Upper lobe of right lung (tissue), 1 donor: ENCODE measurements around the gene MAP2K5. TPM values are rescaled to one million over a fixed set of nuclear protein-coding genes. Genes with fewer than 3 reads are reported as not detected.

ENCODE experiments used
- ATAC-seq: fragments of 200-7000 bp; cut with Tn5 transposase; one replicate; pipeline ENCODE4 v1.9.1; 2020; ENCODE audit warnings: mild to moderate bottlenecking, moderate library complexity
- DNase-seq: peaks from one replicate; pipeline ENCODE4 v3.0.0-alpha.2; 2020
- H3K27ac ChIP-seq: fragments of 200-600 bp; one replicate; pipeline ENCODE4 v1.8.0; 2022
- H3K27me3 ChIP-seq: fragments of 200-600 bp; one replicate; pipeline ENCODE4 v1.8.0; 2022; ENCODE audit warnings: mild to moderate bottlenecking
- H3K36me3 ChIP-seq: fragments of 200-600 bp; one replicate; pipeline ENCODE4 v1.8.0; 2022
- H3K4me1 ChIP-seq: fragments of 200-600 bp; one replicate; pipeline ENCODE4 v1.8.0; 2022
- H3K4me3 ChIP-seq: fragments of 200-600 bp; one replicate; pipeline ENCODE4 v1.8.0; 2022; ENCODE audit warnings: mild to moderate bottlenecking
- H3K9me3 ChIP-seq: fragments of 200-600 bp; one replicate; pipeline ENCODE4 v1.8.0; 2022
- CTCF ChIP-seq: fragments of 200-600 bp; IDR thresholded peaks from one replicate; pipeline ENCODE4 v1.8.0; 2022; ENCODE audit warnings: antibody characterized with exemption
- intact Hi-C: fragments of 100-400 bp; cut with DNase I; formaldehyde crosslinking; loops from one replicate; pipeline ENCODE4 v1.11.0; 2022
- total RNA-seq: library from RNA; stranded (reverse); fragmentation: NEBNext Ultra II Directional; extraction: Animal tissue kit (Norgen Biotek cat#: 25700); gene quantifications from one replicate; pipeline ENCODE4 v1.2.1, GENCODE V29; 2021
- donor health status: DM: no; HTN: yes; CAD: no; lungs with severe emphysema.

Gene MAP2K5
- total RNA-seq, 1 donor from 2014 or later: 18.3 TPM

DNA sequence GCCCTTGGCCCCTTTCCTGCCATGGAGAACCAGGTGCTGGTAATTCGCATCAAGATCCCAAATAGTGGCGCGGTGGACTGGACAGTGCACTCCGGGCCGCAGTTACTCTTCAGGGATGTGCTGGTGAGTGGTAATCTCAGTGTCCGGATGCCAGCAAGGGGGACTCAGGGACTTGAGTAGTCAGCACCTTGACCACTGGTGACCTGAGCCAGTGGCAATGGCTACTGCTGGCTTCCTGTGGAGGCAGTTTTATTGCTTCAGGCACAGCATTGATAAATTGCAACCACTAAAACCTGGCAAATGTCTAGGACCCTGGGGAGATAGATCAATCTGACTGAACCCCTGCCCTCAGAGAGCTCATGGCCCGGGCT lies 830 bp downstream of the MAP2K5 start:
- H3K27me3 ChIP-seq: no peaks in the 10 kb centered on the region
- peak overlapping the region; percentile 71 for H3K4me3 ChIP-seq
- peak; percentile 2 for ATAC-seq
- DNase-seq: no peak
- no peak for TF ChIP-seq CTCF
- H3K36me3 ChIP-seq: peaks cover 8% of the 10 kb centered on the region
- H3K4me1 ChIP-seq: peaks cover 9% of the 10 kb centered on the region
- peak overlapping the region; percentile 83 for H3K27ac ChIP-seq
- no peaks in the 10 kb centered on the region for H3K9me3 ChIP-seq
- intact Hi-C loops: no loop called here

GRCh38 chr15:67544475-67544874 lies 2.0 kb downstream of the MAP2K5 start:
- H3K9me3 ChIP-seq: no peaks in the 10 kb centered on the region
- no peak overlapping the region for H3K27ac ChIP-seq
- ATAC-seq (no peak), DNase-seq (no peak)
- H3K36me3 ChIP-seq: peaks cover 8% of the 10 kb centered on the region
- peaks cover 13% of the 10 kb centered on the region for H3K4me1 ChIP-seq
- H3K4me3 ChIP-seq: no peak overlapping the region
- no peak for TF ChIP-seq CTCF
- no peaks in the 10 kb centered on the region for H3K27me3 ChIP-seq
- intact Hi-C loops: no loop called here

GRCh38 chr15:67545864-67546263 lies 3.4 kb downstream of the MAP2K5 start:
- Histone ChIP-seq H3K9me3 (no peaks in the 10 kb centered on the region), H3K36me3 (peaks cover 8% of the 10 kb centered on the region), H3K4me3 (no peak overlapping the region), H3K27me3 (no peaks in the 10 kb centered on the region), H3K4me1 (peaks cover 13% of the 10 kb centered on the region), H3K27ac (no peak overlapping the region)
- intact Hi-C loops: no loop called here
- DNase-seq (no peak), ATAC-seq (no peak)
- no peak for TF ChIP-seq CTCF

DNA sequence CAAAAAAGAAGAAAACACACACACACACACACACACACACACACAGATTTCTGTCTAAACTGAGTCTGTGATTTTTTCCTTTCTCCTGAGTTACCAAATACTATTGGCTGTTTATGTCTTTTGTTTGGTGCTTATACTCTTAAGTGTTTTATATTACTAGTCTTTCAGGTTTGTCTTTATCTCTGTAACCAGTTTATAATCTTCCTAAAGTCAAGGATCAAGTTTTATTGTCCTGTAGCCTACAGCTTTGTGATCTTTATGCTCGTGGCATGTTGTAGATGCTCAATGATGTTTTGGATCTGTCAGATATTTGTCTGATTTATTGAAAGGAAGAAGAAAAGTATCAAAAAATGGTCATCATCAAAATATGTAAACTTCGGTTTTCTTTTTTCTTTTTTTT lies 4.6 kb downstream of the MAP2K5 start:
- no peak overlapping the region for H3K27ac ChIP-seq
- no peaks in the 10 kb centered on the region for H3K27me3 ChIP-seq
- peaks cover 15% of the 10 kb centered on the region for H3K36me3 ChIP-seq
- ATAC-seq (no peak), DNase-seq (no peak)
- H3K9me3 ChIP-seq: no peaks in the 10 kb centered on the region
- H3K4me1 ChIP-seq: peaks cover 13% of the 10 kb centered on the region
- TF ChIP-seq CTCF: no peak
- intact Hi-C loops: no loop called here
- H3K4me3 ChIP-seq: no peak overlapping the region

GRCh38 chr15:67547836-67548235 lies 5.3 kb downstream of the MAP2K5 start:
- intact Hi-C loops: no loop called here
- no peak overlapping the region for H3K27ac ChIP-seq
- TF ChIP-seq CTCF: no peak

GRCh38 chr15:67548236-67548852 lies 5.8 kb downstream of the MAP2K5 start:
- Histone ChIP-seq H3K27me3 (no peaks in the 10 kb centered on the region), H3K27ac (no peak overlapping the region), H3K9me3 (no peaks in the 10 kb centered on the region), H3K36me3 (peaks cover 15% of the 10 kb centered on the region), H3K4me1 (peaks cover 12% of the 10 kb centered on the region), H3K4me3 (no peak overlapping the region)
- intact Hi-C loops: no loop called here
- TF ChIP-seq CTCF: no peak
- no peak for DNase-seq
- ATAC-seq: no peak

More at GRCh38 chr15:67547836-67548235, 5.3 kb downstream of the MAP2K5 start:
- H3K27me3 ChIP-seq: no peaks in the 10 kb centered on the region
- no peak for DNase-seq
- H3K9me3 ChIP-seq: no peaks in the 10 kb centered on the region
- H3K4me3 ChIP-seq: no peak overlapping the region
- peaks cover 13% of the 10 kb centered on the region for H3K4me1 ChIP-seq
- peaks cover 15% of the 10 kb centered on the region for H3K36me3 ChIP-seq
- no peak for ATAC-seq
